Measurements from ENCODE around the gene ALDH1L1. TPM values are rescaled to one million over a fixed set of nuclear protein-coding genes. Genes with fewer than 3 reads are reported as not detected.

The ALDH1L1 gene
- total RNA-seq, 2 experiments from 2014 or later, result not detected

- H3K4me3 Mint-ChIP-seq, result no peak overlapping the region
- Histone ChIP-seq H3K27ac (ENCODE audit: low read depth in 1 of 2, low read length in 2 of 2) (no peak overlapping the region), H3K4me3 (ENCODE audit: low read length) (no peak overlapping the region), H3K9me3 (ENCODE audit: control insufficient read depth in 1 of 2, insufficient read depth in 1 of 2, low read length in 2 of 2) (peaks cover 0 to 25% of the 10 kb centered on the region in 2 experiments), H3K36me3 (ENCODE audit: insufficient read depth, low read length) (no peaks in the 10 kb centered on the region), H3K27me3 (ENCODE audit: control insufficient read depth in 1 of 2, insufficient read depth in 2 of 2, low read length in 2 of 2) (peaks cover 41 to 79% of the 10 kb centered on the region in 2 experiments), H3K4me1 (ENCODE audit: insufficient read depth, low read length) (peaks cover 8% of the 10 kb centered on the region)
- DNase-seq (no peak), ATAC-seq (ENCODE audit: poor library complexity) (no peak)
- H3K4me1 Mint-ChIP-seq (ENCODE audit: low read depth), result peaks cover 6% of the 10 kb centered on the region
- H3K36me3 Mint-ChIP-seq (ENCODE audit: low read depth), result no peaks in the 10 kb centered on the region
- CTCF ChIA-PET, result no interaction called here
- no peaks in the 10 kb centered on the region for H3K9me3 Mint-ChIP-seq
- POLR2A ChIA-PET, result no interaction called here
- no peak for TF ChIP-seq CTCF (IDR thresholded peaks at IDR 0.05)
- H3K27me3 Mint-ChIP-seq, result peaks cover 73% of the 10 kb centered on the region
- H3K27ac Mint-ChIP-seq, result no peak overlapping the region
- intact Hi-C loops (cut with DNase I, micrococcal nuclease), result no loop called here
These were observed 33.1 kb upstream of the ALDH1L1 start for GRCh38 chr3:126213379-126214028.

- H3K9me3 ChIP-seq (ENCODE audit: control insufficient read depth in 1 of 2, insufficient read depth in 1 of 2, low read length in 2 of 2), result peaks cover 0 to 25% of the 10 kb centered on the region in 2 experiments
- H3K4me1 ChIP-seq (ENCODE audit: insufficient read depth, low read length), result peaks cover 8% of the 10 kb centered on the region
- no peak overlapping the region for H3K27ac ChIP-seq (ENCODE audit: low read depth in 1 of 2, low read length in 2 of 2)
- no peak overlapping the region for H3K4me3 ChIP-seq (ENCODE audit: low read length)
- ATAC-seq (ENCODE audit: poor library complexity) (no peak), DNase-seq (no peak)
- CTCF ChIA-PET, result no interaction called here
- POLR2A ChIA-PET, result no interaction called here
- Mint-ChIP-seq H3K27me3 (peaks cover 78% of the 10 kb centered on the region), H3K27ac (no peak overlapping the region), H3K4me1 (ENCODE audit: low read depth) (peaks cover 6% of the 10 kb centered on the region), H3K36me3 (ENCODE audit: low read depth) (no peaks in the 10 kb centered on the region), H3K9me3 (no peaks in the 10 kb centered on the region), H3K4me3 (peak overlapping the region; percentile 68)
- intact Hi-C loops (cut with DNase I, micrococcal nuclease), result no loop called here
- no peaks in the 10 kb centered on the region for H3K36me3 ChIP-seq (ENCODE audit: insufficient read depth, low read length)
- no peak for TF ChIP-seq CTCF (IDR thresholded peaks at IDR 0.05)
- H3K27me3 ChIP-seq (ENCODE audit: control insufficient read depth in 1 of 2, insufficient read depth in 2 of 2, low read length in 2 of 2), result peaks cover 42 to 75% of the 10 kb centered on the region in 2 experiments
These were observed 32.4 kb upstream of the ALDH1L1 start for GRCh38 chr3:126212620-126213378.

GRCh38 chr3:126212250-126212619 lies 31.8 kb upstream of the ALDH1L1 start:
- peaks cover 42 to 72% of the 10 kb centered on the region in 2 experiments for H3K27me3 ChIP-seq (ENCODE audit: control insufficient read depth in 1 of 2, insufficient read depth in 2 of 2, low read length in 2 of 2)
- H3K4me3 Mint-ChIP-seq, result no peak overlapping the region
- peaks cover 0 to 25% of the 10 kb centered on the region in 2 experiments for H3K9me3 ChIP-seq (ENCODE audit: control insufficient read depth in 1 of 2, insufficient read depth in 1 of 2, low read length in 2 of 2)
- DNase-seq (no peak), ATAC-seq (ENCODE audit: poor library complexity) (no peak)
- H3K4me1 Mint-ChIP-seq (ENCODE audit: low read depth), result peaks cover 6% of the 10 kb centered on the region
- TF ChIP-seq CTCF (IDR thresholded peaks at IDR 0.05), result no peak
- H3K27ac ChIP-seq (ENCODE audit: low read depth in 1 of 2, low read length in 2 of 2), result no peak overlapping the region
- CTCF ChIA-PET, result no interaction called here
- POLR2A ChIA-PET, result no interaction called here
- no peaks in the 10 kb centered on the region for H3K9me3 Mint-ChIP-seq
- H3K36me3 Mint-ChIP-seq (ENCODE audit: low read depth), result no peaks in the 10 kb centered on the region
- intact Hi-C loops (cut with DNase I, micrococcal nuclease), result no loop called here
- no peaks in the 10 kb centered on the region for H3K36me3 ChIP-seq (ENCODE audit: insufficient read depth, low read length)
- H3K4me1 ChIP-seq (ENCODE audit: insufficient read depth, low read length), result peaks cover 8% of the 10 kb centered on the region
- no peak overlapping the region for H3K4me3 ChIP-seq (ENCODE audit: low read length)
- H3K27me3 Mint-ChIP-seq, result peaks cover 83% of the 10 kb centered on the region
- H3K27ac Mint-ChIP-seq, result no peak overlapping the region

Measured in CD4-positive, alpha-beta T cell (primary cell).